Pancreas (tissue), 10 donors: ENCODE results near the gene MED29. TPM values are rescaled to one million over a fixed set of nuclear protein-coding genes. Genes with fewer than 3 reads are reported as not detected.

ENCODE experiments used
- ATAC-seq, 4 donors: fragments of 200-7000 bp; cut with Tn5 transposase; one replicate each; pipeline versions ENCODE4 v1.8.0 to v1.9.1; 2020; ENCODE audit warnings: mild to moderate bottlenecking in 4 of 4, moderate library complexity in 4 of 4
- DNase-seq, 6 donors: peaks; one replicate each; pipeline ENCODE4 v3.0.0-alpha.2; 2020
- FAIRE-seq: peaks from 2 replicates; lab custom pipeline; 2012; peaks lifted over from hg19 to GRCh38; lab: Jason Lieb, UNC
- H3K27ac ChIP-seq, 4 donors: fragments of 200-600 bp; sonication (generic); 1 replicate in 3 of 4; 2 replicates in 1 of 4; pipeline versions ENCODE4 v1.5.0 to v1.8.0; 2020
- H3K27me3 ChIP-seq, 4 donors: fragments of 200-600 bp; one replicate each; pipeline ENCODE4 v1.8.0; 2021
- H3K36me3 ChIP-seq, 3 donors: fragments of 200-600 bp; sonication (generic) in 1 of 3; one replicate each; pipeline versions ENCODE4 v1.5.0 to v1.8.0; 2020 to 2021
- H3K4me1 ChIP-seq, 3 donors: fragments of 200-600 bp; one replicate each; pipeline ENCODE4 v1.8.0; 2021
- H3K4me3 ChIP-seq, 4 donors: fragments of 200-600 bp; sonication (generic) in 2 of 4; one replicate each; pipeline versions ENCODE4 v1.5.0 to v1.8.0; 2020 to 2021
- H3K9me3 ChIP-seq, 4 donors: fragments of 200-600 bp; one replicate each; pipeline ENCODE4 v1.8.0; 2021
- WGBS, 2 donors: extraction: QIAGEN DNeasy Blood & Tissue Kit; methylation state at CpG; one replicate each; pipeline ENCODE4 v1.1.7; 2013; 5-methylcytosine and 5-hydroxymethylcytosine counted together
- intact Hi-C, 3 donors: fragments of 100-400 bp; cut with DNase I; formaldehyde crosslinking; loops; one replicate each; pipeline versions ENCODE4 v1.11.1 to v1.14.2; 2022
- polyA plus RNA-seq, 2 donors: library from polyadenylated mRNA; stranded (reverse); fragments of 200-250 nt; gene quantifications; one replicate each; pipeline ENCODE4 v1.2.3, GENCODE V29; 2013
- total RNA-seq, 6 donors: library from RNA; stranded (reverse); fragmentation: NEBNext Ultra II Directional in 4 of 6; extraction: Animal tissue kit (Norgen Biotek cat#: 25700) in 4 of 6; gene quantifications; one replicate each; pipeline versions ENCODE4 v1.2.1 to v1.2.4, GENCODE V29; 2021 to 2023
- TF ChIP-seq, protein P1 (sequence below), 4 donors: fragments of 200-600 bp; sonication (generic) in 3 of 4; IDR thresholded peaks; one replicate each; pipeline versions ENCODE4 v1.5.0 to v1.8.0; 2021; ENCODE audit warnings: antibody characterized with exemption in 4 of 4
- donor health status: healthy with polysubstance abuse.
- donor health status: DM: no; HTN: no; CAD: no; lungs with moderate emphysema.
- donor health status: DM: no; HTN: no; CAD: no.
- donor health status: control.
- donor health status: control.
- donor health status: Bipolar disorder and iron deficiency.
- donor health status: DM: yes; HTN: yes; CAD: no.
- donor health status: DM: no; HTN: no; CAD: no.
- donor health status: DM: no; HTN: no; CAD: no.
- donor health status: DM: yes; HTN: yes; CAD: no.

MED29 gene
- total and polyA plus RNA-seq, 8 donors, result 13.2 to 23.9 (median 17.5) TPM

GRCh38 chr19:39347332-39348164 is 43.6 kb upstream of the MED29 start:
- Histone ChIP-seq H3K36me3 (peaks cover 0 to 8% (median 0%) of the 10 kb centered on the region in 3 donors), H3K4me3 (no peak overlapping the region), H3K27me3 (no peaks in the 10 kb centered on the region), H3K9me3 (no peaks in the 10 kb centered on the region), H3K4me1 (peaks cover 0 to 5% (median 0%) of the 10 kb centered on the region in 3 donors), H3K27ac (no peak overlapping the region)
- TF ChIP-seq, protein P1, sequence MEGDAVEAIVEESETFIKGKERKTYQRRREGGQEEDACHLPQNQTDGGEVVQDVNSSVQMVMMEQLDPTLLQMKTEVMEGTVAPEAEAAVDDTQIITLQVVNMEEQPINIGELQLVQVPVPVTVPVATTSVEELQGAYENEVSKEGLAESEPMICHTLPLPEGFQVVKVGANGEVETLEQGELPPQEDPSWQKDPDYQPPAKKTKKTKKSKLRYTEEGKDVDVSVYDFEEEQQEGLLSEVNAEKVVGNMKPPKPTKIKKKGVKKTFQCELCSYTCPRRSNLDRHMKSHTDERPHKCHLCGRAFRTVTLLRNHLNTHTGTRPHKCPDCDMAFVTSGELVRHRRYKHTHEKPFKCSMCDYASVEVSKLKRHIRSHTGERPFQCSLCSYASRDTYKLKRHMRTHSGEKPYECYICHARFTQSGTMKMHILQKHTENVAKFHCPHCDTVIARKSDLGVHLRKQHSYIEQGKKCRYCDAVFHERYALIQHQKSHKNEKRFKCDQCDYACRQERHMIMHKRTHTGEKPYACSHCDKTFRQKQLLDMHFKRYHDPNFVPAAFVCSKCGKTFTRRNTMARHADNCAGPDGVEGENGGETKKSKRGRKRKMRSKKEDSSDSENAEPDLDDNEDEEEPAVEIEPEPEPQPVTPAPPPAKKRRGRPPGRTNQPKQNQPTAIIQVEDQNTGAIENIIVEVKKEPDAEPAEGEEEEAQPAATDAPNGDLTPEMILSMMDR (IDR thresholded peaks at IDR 0.05), result no peak
- DNase-seq (no peak), ATAC-seq (no peak), FAIRE-seq (no peak)
- 84 to 86% methylated on average over 4 of the region's 4 CpGs for WGBS, 2 donors
- intact Hi-C loops, result no loop called here

DNA sequence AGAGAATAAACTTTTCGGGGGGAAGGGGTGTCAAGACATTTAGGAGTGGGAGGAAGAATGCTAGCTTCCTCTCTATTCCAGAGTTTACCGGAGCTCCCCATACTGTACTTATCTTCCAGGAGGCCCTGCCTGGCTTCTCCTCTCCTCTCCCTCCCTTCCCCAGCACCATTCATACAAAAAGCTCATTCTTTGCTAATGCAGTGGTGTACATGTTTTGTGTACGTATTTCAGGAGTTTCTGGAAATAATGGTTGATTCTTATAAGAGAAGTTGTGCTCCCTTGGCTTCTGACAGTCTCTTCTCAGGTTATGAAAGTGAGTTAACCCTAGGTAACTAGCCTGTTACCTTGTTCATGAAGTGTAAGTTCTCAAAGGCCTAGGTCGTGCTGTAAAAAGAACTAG is 41.9 kb upstream of the MED29 start:
- DNase-seq (no peak), ATAC-seq (no peak), FAIRE-seq (no peak)
- Histone ChIP-seq H3K9me3 (no peaks in the 10 kb centered on the region), H3K4me1 (peaks cover 0 to 5% (median 0%) of the 10 kb centered on the region in 3 donors), H3K27me3 (no peaks in the 10 kb centered on the region), H3K4me3 (no peak overlapping the region), H3K36me3 (peaks cover 0 to 9% (median 8%) of the 10 kb centered on the region in 3 donors), H3K27ac (no peak overlapping the region)
- intact Hi-C loops, result no loop called here
- TF ChIP-seq, protein P1 (IDR thresholded peaks at IDR 0.05), result no peak
- WGBS, 2 donors, result 80 to 83% methylated on average over 4 of the region's 4 CpGs

DNA sequence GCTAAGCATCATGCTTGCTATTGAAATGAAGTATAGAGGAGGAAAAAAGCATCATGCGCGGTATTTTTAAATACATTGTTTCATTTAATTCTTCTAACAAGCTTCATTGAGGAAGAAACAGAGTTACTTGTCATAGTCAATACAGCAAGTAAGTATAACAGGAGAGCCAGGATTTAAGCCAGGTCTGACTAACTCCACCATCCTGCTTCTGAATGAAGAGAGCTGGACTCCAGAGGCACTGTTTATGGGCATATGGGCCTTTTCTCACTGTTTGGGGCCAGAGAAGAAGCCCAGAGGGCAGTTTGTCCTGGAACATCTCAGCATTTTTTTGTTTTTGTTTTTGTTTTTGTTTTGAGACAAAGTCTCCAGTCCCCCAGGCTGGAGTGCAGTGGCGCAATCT is 41.0 kb upstream of the MED29 start:
- no peak overlapping the region for H3K27ac ChIP-seq
- FAIRE-seq (no peak), ATAC-seq (no peak), DNase-seq (no peak)
- peaks cover 0 to 11% (median 10%) of the 10 kb centered on the region in 3 donors for H3K36me3 ChIP-seq
- TF ChIP-seq, protein P1 (IDR thresholded peaks at IDR 0.05), result no peak
- H3K27me3 ChIP-seq, result no peaks in the 10 kb centered on the region
- peaks cover 0 to 5% (median 0%) of the 10 kb centered on the region in 3 donors for H3K4me1 ChIP-seq
- WGBS, 2 donors, result 99% methylated on average over 3 of the region's 3 CpGs
- no peaks in the 10 kb centered on the region for H3K9me3 ChIP-seq
- no peak overlapping the region for H3K4me3 ChIP-seq
- intact Hi-C loops, result no loop called here

DNA sequence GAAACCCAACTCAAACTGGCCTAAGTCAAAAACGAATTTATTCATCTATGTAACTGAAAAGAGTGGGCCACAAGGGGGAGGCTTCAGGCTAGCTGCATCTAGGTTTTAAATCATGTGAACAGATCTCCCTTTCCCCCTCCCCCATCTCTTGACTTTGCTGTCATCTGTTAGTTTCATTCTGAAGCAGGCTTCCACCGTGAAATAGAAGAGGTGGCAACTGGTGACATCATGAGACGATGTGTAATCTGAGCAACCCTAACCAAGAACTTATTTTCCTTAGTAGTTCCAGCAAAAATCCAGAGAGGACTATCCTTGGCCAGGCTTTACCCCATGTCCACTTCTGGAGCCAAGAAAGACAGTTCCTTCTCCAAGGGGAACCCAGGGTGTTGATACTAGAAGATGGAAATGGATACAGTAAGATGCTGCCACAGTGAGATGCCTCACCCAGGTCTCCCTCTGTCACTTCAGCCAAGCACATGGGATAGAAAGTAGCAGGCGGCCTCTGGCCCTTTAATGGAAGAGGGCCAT is 39.6 kb upstream of the MED29 start:
- TF ChIP-seq, protein P1 (IDR thresholded peaks at IDR 0.05), result no peak
- Histone ChIP-seq H3K4me3 (no peak overlapping the region), H3K36me3 (peaks cover 0 to 25% (median 15%) of the 10 kb centered on the region in 3 donors), H3K27ac (no peak overlapping the region), H3K27me3 (no peaks in the 10 kb centered on the region), H3K9me3 (no peaks in the 10 kb centered on the region), H3K4me1 (no peaks in the 10 kb centered on the region)
- intact Hi-C loops, result no loop called here
- ATAC-seq, result no peak
- no peak for DNase-seq
- no peak for FAIRE-seq
- 63 to 73% methylated on average over 4 of the region's 4 CpGs for WGBS, 2 donors
